HG02885 (cell line): Measurements from ENCODE around the gene TJP3.

Source experiments
- ATAC-seq: cut with Tn5 transposase; IDR thresholded peaks from one replicate; pipeline ENCODE4 v1.9.1; 2021; ENCODE audit warnings: mild to moderate bottlenecking; ENCODE audit not compliant: unreplicated experiment, poor library complexity

TJP3 gene

DNA sequence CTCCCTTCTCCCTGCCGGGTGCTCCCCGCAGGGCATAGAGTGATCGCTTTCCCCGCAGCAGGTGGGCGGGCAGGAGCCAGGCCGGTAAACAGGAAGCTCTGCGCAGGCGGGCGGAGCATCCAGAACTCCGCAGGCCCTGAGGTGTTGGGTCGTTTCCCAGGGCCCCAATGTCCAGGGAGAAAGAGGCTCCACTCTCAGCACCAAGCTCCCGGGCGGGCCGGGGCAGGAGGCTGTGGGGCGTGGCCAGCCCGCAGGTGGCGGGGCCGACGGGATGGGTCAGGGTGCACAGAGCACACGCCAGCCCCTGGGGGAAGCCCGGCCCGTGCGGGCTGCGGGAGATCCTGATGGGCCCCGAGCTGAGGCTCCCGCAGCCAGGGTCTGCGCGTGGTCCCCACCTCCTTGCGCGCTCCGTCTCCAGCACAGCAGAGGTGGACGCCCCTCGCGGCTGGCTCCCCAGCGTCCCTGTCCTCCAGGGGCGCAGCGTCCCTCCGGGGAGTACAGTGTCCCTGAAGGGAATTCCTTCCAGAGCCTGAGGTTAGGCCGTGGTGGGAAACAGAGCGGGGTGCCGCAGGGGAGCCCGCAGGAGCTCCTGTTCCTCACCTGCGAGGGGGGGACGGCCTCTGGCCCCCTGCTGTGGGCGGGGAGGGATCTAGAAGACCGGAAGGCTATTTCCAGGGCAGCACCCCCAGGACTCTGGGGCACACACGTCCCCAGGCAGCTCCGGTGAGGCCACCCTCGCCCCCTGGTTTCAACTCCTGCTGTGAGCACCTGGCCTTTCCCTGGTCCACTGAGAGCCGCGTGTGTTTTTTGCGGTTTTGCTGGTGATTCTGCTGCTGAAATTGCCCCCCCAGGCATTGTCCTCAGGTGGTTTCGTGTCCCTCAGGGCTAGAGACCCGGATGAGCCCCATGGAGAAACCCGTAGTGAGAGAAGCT is 20.1 kb upstream of the TJP3 start:
- no peak for ATAC-seq

DNA sequence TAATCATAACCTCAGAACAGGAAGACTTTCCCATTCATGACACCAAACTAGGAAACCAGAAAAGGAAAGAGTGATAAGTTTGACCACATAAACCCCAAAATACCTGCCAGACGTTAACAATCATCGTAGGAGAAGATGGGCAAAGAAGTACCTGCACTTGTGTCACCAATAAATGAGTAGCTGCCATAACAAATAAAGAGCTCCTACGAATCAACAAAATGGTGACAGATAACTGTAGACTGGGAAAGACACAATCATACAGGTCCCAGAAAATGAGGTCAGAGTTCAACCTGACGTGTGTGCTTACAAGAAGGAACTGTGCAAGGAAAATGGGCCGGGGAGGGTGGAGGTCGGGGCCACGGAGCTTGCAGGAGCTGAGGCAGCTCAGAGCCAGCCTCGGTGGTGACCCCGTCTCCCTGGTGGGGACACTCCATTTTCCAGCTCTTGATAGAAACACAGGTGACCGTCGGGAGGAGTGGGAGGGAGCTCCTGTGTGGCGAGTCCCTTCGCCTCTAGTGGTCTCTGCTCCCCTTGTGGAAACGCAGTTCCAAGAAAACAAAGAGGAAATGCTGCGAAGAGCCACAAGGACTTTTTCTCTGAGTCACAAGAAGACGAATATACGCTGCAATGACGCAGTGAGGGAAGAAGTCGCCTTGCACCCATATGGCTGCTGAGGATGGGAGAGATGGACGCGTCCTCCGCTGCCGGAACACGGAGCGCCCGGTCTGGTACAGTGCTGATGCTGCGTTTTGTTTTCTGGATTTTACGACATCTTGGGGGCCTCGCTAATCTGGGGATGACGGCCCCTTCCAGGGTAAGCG is 17.4 kb upstream of the TJP3 start:
- no peak for ATAC-seq

DNA sequence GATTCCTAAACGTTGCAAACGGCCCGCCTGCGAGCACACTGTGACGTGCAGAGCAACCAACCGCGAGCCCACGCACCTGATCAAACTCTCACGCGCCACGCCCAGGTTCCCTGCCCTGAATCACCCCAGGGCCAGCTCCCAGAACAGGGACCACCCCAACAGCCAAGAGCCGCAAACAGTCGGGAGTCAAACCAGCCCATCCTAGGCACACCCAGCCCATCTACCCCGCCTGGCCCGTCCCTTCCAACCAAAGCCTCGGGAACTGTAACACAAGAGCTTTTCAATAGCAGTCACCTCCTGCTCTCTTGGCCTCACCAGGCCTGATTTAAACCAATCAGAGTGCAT is 16.8 kb upstream of the TJP3 start:
- ATAC-seq, result no peak

DNA sequence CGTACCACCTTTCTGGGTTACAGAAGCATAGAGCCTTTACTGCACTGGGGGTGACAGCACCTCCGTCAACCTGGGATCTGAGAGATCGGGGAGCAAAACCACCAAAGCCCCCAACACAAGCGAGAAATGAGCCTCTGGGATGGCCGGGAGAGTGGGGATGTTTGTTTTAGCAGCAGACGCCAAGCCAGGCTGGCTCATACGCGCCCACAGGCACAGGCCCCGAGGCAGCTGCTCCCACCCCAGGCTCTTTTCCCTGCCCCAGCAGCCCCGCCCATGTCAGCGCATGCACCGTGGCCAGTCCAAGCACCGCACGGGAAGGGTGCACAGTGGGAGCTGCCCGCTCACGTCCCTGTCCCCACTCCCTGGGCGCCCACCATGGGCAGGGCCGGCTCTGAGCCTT is 16.5 kb upstream of the TJP3 start:
- no peak for ATAC-seq

DNA sequence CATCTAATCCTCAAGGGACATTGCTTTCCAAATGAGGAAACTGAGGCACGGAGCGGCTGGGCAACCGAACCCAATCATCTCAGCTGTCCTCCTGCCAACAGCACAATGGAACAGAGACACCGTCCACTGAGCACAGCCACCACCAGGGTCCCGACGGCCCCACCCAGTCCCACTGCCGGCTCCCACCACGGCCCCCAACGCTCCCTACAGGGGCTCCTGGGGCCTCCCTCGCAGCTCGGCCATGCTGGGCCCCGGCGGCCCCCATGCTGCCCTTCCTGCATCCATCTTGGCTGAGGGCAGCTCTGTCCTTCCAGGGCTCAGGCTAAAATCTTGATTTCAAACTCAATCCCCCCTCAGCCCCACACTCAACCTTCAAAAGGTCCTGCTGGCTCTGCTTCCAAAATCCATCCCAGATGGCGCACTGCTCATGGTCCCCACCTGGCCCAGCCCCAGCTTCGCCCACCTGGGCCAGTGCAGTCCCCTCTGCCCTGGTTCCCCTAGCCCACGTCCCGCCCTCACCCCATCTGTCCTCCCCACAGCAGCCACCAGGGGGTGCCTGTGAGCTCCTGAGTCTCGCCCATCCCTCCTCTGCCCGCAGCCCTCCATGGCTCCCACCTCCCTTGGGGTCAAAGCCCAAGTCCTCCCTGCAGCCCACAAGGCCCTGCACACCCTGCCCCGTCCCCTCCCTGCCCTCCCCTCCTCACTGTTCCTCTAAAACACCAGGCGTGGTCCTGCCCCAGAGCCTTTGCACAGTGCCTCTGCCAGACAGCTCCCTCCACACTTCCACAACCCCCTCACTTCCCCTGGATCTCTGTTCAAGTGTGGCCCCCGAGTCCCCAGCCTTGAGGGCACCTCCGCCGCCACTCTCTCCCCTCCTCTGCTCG is 15.8 kb upstream of the TJP3 start:
- no peak for ATAC-seq

DNA sequence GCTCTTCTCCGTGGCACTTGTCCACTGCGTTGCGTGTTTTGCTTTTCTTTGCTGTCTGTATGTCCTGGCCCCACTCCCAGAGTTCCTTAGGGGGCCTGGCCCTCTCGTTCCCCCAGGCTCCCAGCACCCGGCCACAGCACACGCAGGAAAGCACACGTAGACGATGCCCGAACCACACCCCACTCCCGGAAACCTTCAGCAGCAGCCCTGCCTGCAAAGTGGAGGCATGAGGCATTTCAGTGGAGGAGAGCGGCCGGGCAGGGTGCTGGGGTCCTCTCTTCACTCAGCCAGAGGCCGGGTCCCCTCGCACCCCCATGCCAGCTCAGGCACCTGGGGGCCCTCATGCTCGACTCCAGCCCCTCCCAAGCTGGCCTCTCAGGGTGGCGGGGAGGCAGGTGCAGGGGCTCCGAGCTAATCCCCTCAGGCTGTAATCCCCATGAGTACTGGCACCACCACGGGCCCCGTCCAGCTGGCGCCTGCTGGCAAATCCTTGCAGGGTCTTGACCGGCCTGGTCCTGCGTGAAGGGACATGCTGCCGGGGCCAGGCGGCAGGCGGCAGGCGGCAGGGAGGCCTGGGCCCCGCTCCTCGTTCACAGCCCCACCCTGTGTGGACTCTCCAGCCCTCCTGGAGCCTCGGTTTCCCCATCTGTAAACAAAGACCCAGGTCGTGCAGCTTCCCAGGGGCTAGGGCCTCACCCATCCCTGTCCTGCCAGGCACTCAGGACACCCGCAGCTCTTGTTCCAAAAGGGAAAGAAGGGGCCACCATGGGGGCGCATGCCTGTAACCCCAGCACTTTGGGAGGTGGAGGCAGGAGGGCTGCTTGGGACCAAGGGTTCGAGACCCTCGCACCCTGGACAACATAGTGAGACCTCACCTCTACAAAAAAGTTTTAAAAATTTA is 14.9 kb upstream of the TJP3 start:
- no peak for ATAC-seq

DNA sequence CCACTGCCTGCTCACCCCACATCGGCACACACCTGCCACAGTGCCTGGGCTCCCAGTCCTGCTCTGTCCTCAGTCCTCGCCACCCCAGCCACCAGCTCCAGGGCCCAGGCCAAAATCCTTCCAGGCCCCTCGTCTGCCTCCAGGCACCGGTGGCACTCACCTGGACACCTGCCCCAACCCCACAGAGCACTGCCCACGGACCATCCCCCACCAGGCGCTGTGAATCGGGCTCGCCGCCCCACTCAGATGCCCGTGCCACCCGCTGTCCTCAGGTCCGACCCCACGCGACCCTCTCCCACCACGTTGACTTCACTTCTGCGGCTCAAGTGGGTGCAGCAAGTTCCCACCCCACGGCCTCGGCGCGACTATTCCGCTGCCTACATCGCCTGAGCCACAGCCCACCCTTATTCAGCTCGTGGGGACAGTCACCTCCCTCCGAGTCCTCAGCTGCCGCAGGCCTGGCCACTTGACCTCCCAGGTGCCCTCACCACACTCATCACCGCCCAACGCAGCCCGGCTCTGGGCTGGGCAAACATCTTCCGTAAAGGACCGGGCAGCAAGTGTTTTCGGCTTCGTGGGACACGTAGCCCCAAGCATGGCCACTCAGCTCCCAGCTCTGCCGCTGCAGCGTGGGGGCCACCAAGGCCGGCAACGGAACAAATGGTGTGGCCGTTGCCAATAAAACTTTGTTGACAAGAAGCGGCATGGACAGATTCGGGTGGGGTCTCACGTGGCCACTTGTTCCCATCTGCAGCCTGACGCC is 13.6 kb upstream of the TJP3 start:
- no peak for ATAC-seq

DNA sequence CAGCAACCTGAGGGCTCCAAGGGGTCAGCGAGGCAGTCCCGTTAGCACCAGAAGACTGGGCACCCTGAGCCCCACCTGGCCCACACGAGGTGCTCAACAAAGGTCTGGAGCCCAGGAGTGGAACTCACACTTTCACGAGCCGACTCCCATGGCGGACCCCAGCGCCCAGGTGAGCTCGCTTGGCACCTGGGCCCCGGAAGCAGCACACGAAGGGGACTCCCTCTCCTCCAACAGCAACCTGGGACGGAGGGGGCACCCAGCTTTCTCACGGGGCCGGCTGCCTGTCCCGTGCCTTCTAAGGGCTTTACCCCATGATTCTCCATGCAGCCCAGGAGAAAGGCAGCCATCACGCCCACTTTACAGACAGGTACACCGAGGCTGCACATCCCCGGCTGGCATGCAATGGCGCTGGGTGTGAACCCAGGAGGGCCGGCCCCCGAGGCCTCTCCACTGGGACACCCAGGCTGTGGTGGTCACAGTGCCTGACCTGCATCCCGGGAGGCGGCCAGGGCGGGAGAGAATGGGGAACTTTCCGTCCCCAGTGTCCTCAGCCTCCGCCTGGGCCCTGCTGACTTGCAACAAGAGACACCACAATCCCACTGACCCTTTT is 13.0 kb upstream of the TJP3 start:
- no peak for ATAC-seq

DNA sequence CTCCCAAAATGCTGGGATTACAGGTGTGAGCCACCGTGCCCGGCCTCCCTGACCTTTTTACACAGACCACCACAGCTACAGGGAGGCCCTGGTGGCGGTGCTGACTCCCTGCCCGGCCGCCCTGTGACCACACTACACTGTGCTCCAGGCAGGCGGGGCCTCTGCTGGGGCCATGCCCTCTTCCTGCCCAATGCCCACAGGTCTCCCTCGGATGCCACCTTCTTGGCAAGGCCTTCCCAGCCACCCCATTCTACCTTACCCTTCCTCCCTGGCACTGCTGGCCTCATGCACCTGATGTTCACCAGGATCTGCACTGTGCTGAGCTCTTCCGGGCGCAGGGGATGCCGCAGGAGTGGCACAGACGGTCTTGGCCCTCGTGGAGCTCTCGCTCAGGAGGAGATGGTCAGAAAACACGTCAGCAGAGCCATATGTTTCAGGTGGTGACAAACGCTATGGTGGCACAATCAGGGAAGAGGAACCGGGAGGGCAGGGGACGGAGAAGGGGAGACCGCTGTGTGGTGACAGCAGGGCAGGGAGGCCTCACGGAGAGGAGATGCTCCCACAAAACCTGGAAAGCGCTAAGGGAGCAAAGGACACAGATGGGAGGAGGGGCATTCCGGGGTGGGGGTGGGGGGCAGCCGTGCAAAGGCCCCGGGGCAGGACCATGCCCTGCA is 12.1 kb upstream of the TJP3 start:
- no peak for ATAC-seq

DNA sequence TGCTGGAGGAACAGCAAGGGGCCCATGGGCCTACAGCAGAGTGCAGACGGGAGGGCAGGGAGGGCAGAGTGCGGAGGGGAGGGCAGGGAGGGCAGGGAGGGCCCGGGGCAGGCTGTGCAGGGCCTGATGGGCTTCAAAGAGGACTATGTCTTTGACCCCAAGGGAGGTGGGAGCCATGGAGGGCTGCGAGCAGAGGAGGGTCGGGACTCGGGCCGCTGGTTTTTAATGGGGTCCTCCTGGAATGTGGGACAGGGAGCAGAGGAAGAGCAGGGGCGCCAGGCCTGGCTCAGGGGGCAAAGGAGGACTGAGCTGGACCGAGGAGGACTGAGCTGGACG is 11.6 kb upstream of the TJP3 start:
- ATAC-seq, result no peak

DNA sequence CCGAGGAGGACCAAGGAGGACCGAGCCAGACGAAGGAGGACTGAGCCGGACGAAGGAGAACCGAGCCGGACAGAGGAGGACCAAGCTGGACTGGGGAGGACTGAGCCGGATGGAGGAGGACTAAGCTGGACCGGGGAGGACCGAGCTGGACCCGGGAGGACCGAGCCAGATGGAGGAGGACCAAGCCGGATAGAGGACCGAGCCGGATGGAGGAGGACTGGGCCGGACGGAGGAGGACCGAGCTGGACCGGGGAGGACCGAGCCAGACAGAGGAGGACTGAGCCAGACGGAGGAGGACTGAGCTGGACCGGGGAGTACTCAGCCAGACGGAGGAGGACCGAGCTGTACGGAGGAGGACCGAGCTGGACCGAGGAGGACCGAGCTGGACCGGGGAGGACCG is 11.1 kb upstream of the TJP3 start:
- no peak for ATAC-seq

DNA sequence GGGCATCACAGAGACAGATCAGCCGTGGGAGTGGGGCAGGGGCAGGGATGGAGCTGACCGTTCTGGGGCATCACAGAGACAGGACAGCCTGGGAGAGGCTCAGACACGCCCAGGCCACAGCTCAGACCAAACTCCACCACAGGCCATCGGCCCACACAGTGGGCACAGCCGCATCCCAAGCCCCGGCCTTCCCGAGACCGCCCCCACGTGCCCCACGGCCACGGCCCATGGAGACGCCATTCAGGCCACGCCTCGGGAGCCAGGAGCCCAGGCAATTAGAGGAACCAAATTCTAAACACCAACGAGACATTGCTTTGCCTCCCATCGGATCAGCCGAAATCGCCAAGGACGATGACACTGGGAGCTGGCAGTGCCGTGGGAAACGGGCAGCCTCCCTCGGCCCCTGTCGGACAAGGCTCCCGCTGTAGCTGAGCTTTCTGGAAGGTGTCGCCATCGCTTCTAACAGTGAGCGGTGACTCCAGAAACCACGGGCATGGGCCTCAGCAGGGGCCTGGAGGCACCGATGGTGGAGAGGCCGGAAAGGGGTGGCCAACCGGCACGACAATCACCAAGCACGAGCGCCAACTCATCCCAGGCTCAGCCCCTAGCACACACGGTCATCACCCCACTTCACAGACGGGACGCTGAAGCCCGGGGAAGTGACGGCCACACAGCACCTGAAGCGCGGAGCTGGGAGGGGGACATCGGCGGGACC is 10.4 kb upstream of the TJP3 start:
- no peak for ATAC-seq

DNA sequence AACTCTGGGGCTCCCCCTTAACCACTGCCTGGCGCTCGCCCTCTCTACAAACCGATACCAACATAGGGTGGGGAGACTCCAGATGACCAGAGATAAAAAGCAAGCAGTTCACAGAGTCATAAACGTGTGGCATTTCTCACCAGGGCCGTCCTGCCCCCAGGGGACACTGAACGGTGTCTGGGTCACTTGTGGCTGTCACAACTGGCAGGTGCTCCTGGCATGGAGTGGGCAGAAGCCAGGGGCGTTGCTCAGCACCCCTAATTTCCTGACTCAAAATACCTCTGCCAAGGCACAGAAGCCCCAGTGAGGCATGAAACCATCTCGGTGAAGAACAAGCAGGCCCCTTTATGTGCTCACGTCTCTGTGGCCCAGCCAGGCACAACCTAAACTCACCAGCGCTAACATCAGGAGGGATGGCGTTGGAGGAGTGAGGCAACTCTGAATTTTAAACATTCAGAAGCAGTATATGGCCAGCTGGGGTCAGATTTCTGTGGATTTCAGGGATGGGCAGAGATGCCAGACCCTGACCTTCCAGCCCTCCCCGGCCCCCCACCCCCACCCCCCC is 9.7 kb upstream of the TJP3 start:
- no peak for ATAC-seq

DNA sequence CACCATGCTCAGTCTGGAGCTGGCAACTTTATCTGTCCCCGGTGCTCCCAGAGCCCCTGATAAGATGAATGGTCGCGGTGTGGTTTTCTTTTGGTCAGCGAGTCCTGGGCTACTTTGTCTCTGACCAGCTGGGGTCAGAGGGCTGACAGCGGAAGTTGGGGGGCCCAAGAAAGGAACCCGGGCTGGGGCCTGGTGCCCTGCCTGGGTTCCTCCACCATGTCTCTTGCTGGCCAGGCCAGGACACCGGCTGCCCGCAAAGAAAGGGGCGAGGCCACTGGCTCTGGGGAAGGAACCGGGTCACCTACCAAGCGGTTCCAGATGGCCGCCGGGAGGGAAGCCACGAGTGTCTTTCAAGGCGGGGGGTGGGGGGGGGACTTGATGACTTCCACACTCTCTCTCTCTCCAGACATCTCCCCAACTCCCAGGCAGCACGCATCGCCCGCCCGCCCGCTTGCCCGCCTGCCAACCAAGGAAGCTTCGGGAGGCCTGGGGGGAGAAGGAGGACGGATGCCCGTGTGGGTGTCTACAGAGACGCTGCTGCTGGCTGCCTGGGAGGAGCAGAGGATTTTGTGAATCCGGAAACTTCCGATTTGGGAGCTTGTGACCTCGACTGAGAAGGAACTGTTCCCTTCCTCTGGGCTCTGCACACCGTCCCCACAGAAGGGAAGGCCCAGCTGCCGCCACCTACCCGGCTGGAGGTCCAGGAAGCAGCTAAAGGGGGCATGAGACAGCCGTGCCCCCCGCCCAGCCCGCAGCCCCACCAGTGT is 9.0 kb upstream of the TJP3 start:
- ATAC-seq, result no peak

DNA sequence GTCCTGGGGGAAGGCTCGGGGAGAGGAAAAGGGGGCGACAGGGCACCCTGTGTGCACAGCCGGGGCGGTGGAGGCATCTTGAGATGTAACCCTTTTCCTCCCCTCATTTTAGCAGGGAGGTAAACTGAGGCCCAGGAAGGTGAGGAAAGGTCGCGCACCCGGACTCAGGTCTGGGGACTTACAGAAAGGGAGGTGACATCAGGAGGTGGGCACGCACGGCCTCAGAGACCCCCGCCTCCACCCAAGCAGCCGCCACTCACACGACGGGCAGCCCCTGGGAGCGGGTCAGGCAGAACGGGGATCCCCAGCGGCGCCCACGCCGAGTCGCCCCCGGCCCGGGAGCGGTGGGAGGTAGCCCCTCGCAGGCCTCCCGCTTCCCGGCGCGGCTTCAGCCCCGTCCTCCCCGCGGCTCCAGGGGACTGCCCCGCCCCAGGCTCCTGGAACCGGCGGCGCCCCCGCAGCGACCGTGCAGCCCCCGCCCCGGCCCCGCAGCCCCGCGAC is 8.4 kb upstream of the TJP3 start:
- peak; percentile 13 for ATAC-seq
